ENCODE results near the gene ZNF841.

GRCh38 chr19:52028027-52028779 lies 67.4 kb downstream of the ZNF841 start, which contains the start of gene ZNF614:
- TF ChIP-seq CTCF (IDR thresholded peaks at IDR 0.05) (no peak), SIN3A (IDR thresholded peaks at IDR 0.05; ENCODE audit: borderline replicate concordance, insufficient read depth, low read depth, low read length) (peak; percentile 74; the same call in 1 of the 2 replicates)
